ENCODE data around the gene MAG. TPM values are rescaled to one million over a fixed set of nuclear protein-coding genes. Genes with fewer than 3 reads are reported as not detected.

Gene MAG
- total RNA-seq, 1 experiment from 2014 or later = 0.17 TPM

DNA sequence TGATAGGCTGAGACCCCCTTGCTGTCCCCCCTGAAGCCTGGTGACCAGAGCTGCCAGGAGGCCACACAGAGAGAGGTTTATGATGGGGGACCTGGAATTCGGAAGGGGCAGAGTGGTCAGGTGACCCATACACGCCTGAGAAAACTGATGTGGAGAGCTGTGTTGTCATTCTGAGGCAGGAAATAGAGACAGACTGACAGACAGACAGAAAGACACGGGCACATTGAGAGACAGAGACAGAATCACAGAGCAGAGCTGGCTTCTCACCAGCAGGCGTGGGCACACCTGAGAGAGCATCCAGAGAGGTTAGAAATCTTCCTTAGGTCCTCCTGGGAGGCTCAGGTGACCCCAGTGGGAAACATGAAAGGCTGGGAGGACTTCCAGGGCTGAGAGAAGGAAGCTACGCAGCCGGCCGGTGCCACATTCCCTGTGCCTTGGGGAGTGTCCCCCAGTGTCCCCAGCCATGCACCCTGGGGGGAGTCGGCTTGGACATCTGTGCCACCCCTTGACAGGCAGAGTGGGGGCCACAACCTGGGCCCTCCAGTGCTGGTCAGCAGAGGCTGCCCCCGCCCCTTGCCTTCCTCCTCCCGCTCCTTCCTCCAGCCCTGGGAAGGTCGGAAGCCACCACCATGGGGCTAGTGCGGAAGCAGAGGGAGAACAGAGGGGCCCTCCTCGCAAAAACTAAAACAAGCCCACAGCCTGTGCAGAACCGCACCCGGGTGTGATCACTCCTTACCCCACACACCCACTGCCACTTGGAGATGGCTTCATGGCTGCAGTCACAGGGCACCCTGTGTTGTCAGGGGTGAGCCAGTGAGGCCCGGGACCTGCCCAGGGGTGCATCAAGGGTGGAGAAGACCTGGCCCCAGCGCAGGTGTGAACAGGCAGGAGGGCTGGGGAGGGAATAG lies 57.9 kb downstream of the MAG start:
- Histone ChIP-seq H3K9me2 (ENCODE audit: insufficient read depth) (no peaks in the 10 kb centered on the region), H3K36me3 (ENCODE audit: control insufficient read depth in 1 of 2, insufficient read depth in 2 of 2, low read length in 2 of 2) (no peaks in the 10 kb centered on the region), H2AFZ (ENCODE audit: low read depth, low read length, poor library complexity, severe bottlenecking) (no peak overlapping the region), H4K20me1 (ENCODE audit: insufficient read depth) (no peaks in the 10 kb centered on the region), H3K27ac (ENCODE audit: low read depth, low read length) (no peak overlapping the region), H3K79me2 (ENCODE audit: insufficient read depth, low read length) (no peaks in the 10 kb centered on the region), H3K4me3 (replicated peaks in 1 of 2; ENCODE audit: low read depth in 1 of 2, low read length in 2 of 2) (no peak overlapping the region), H3K4me1 (ENCODE audit: control insufficient read depth in 1 of 2, insufficient read depth in 2 of 2, low read length in 2 of 2) (peaks cover 0 to 7% of the 10 kb centered on the region in 2 experiments; a peak in 1 of 4 replicates), H3K4me2 (ENCODE audit: low read length) (no peak overlapping the region), H3K27me3 (ENCODE audit: insufficient read depth, low read length) (no peaks in the 10 kb centered on the region), H3K9me3 (ENCODE audit: control insufficient read depth in 1 of 2, insufficient read depth in 1 of 2, low read depth in 1 of 2, low read length in 2 of 2) (no peaks in the 10 kb centered on the region), H3K9ac (ENCODE audit: low read length) (no peak overlapping the region)
- intact Hi-C loops (cut with micrococcal nuclease) = loop anchor here (10.0 kb wide), 1 partner anchor 365 kb away; the partner anchor contains the start of gene KMT2B
- ChIA-PET RAD21 (ENCODE audit: low non-redundant PET in 1 of 2, low total read pairs in 2 of 2, uncharacterized antibody in 2 of 2, unreplicated experiment in 2 of 2) (no interaction called here), CTCF (no interaction called here), POLR2A (no interaction called here)
- BruUV-seq (replicated peaks) = no TSS peak
- TF ChIP-seq YY1 (IDR thresholded peaks at IDR 0.05; ENCODE audit: extremely low read depth, insufficient replicate concordance, low read depth, low read length) = no peak
- no peak for TF ChIP-seq ZFX (IDR thresholded peaks at IDR 0.05)
- TF ChIP-seq, protein P1, sequence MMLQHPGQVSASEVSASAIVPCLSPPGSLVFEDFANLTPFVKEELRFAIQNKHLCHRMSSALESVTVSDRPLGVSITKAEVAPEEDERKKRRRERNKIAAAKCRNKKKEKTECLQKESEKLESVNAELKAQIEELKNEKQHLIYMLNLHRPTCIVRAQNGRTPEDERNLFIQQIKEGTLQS (IDR thresholded peaks at IDR 0.05) = no peak
- no peak for TF ChIP-seq FOSL1 (IDR thresholded peaks at IDR 0.05; ENCODE audit: low read depth)
- TF ChIP-seq CBX3 (IDR thresholded peaks at IDR 0.05; ENCODE audit: low read depth) = no peak
- no peak for TF ChIP-seq EGR1 (IDR thresholded peaks at IDR 0.05; ENCODE audit: low read depth)
- TF ChIP-seq, protein P2, sequence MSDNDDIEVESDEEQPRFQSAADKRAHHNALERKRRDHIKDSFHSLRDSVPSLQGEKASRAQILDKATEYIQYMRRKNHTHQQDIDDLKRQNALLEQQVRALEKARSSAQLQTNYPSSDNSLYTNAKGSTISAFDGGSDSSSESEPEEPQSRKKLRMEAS (IDR thresholded peaks at IDR 0.05) = no peak
- TF ChIP-seq SP1 (IDR thresholded peaks at IDR 0.05; ENCODE audit: low read depth) = no peak
- TF ChIP-seq, protein P3, sequence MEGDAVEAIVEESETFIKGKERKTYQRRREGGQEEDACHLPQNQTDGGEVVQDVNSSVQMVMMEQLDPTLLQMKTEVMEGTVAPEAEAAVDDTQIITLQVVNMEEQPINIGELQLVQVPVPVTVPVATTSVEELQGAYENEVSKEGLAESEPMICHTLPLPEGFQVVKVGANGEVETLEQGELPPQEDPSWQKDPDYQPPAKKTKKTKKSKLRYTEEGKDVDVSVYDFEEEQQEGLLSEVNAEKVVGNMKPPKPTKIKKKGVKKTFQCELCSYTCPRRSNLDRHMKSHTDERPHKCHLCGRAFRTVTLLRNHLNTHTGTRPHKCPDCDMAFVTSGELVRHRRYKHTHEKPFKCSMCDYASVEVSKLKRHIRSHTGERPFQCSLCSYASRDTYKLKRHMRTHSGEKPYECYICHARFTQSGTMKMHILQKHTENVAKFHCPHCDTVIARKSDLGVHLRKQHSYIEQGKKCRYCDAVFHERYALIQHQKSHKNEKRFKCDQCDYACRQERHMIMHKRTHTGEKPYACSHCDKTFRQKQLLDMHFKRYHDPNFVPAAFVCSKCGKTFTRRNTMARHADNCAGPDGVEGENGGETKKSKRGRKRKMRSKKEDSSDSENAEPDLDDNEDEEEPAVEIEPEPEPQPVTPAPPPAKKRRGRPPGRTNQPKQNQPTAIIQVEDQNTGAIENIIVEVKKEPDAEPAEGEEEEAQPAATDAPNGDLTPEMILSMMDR (IDR thresholded peaks at IDR 0.05 in 2 of 3, conservative IDR thresholded peaks at IDR 0.05 in 1 of 3; ENCODE audit: borderline replicate concordance in 1 of 3, insufficient read depth in 1 of 3, low read depth in 2 of 3, low read length in 2 of 3) = no peak
- no peak for ATAC-seq
- no peak for DNase-seq (ENCODE audit: low read depth, low spot score)

Data from HCT116 (cell line).